Endothelial cell of umbilical vein (primary cell): ENCODE results near the gene ZNF43. TPM values are rescaled to one million over a fixed set of nuclear protein-coding genes. Genes with fewer than 3 reads are reported as not detected.
"Not testable (repeated sequence)": the region's sequence is repeated elsewhere in the genome, so short reads cannot be mapped to it uniquely, and the experiment has no call there.

Experiments
- BruUV-seq: library from RNA; stranded (reverse); fragments of 400-500 nt; replicated peaks from 2 replicates; lab custom pipeline; 2021; lab: Mats Ljungman, UMichigan
- CTCF ChIA-PET: fragments of 300-600, 350-600 bp; sonication (Branson Sonifier 250); formaldehyde crosslinking; loops from one replicate; lab custom pipeline; 2021; ENCODE audit warnings: antibody characterized with exemption, inconsistent platforms; lab: Charles Lee
- POLR2A ChIA-PET: fragments of 300-600, 350-600 bp; sonication (Branson Sonifier 250); formaldehyde crosslinking; loops from one replicate; lab custom pipeline; 2021; ENCODE audit warnings: antibody characterized with exemption, inconsistent platforms; lab: Charles Lee
- DNase-seq: peaks from one replicate; pipeline ENCODE4 v3.0.0-alpha.2; 2011; ENCODE audit warnings: low read depth, low spot score
- FAIRE-seq: peaks from 2 replicates; lab custom pipeline; 2011; peaks lifted over from hg19 to GRCh38; lab: Jason Lieb, UNC
- H2AFZ ChIP-seq: 2 replicates; pipeline ENCODE4 v1.6.0; 2012; ENCODE audit warnings: low read depth, low read length, control low read depth, inconsistent platforms
- H3K27ac ChIP-seq: 2 replicates; pipeline ENCODE4 v1.5.1; 2011; ENCODE audit warnings: low read depth, mild to moderate bottlenecking, control low read depth, low read length, moderate library complexity; ENCODE audit not compliant: insufficient read depth
- H3K27me3 ChIP-seq, 2 experiments: 2 replicates each; pipeline versions ENCODE4 v1.6.0 to v1.6.1; 2011; ENCODE audit warnings: low read length in 2 of 2, mixed read lengths in 1 of 2; ENCODE audit not compliant: control insufficient read depth in 2 of 2, insufficient read depth in 2 of 2
- H3K36me3 ChIP-seq, 2 experiments: 2 replicates in 1 of 2; 3 replicates in 1 of 2; pipeline ENCODE4 v1.5.1; 2011; ENCODE audit warnings: low read length in 2 of 2, mild to moderate bottlenecking in 1 of 2, moderate library complexity in 1 of 2; ENCODE audit not compliant: control insufficient read depth in 2 of 2, insufficient read depth in 2 of 2; ENCODE audit errors: extremely low read depth in 1 of 2
- H3K4me1 ChIP-seq: 3 replicates; pipeline ENCODE4 v1.5.1; 2011; ENCODE audit warnings: mild to moderate bottlenecking, low read length; ENCODE audit not compliant: control insufficient read depth, insufficient read depth; ENCODE audit errors: extremely low read depth
- H3K4me2 ChIP-seq: 2 replicates; pipeline ENCODE4 v1.6.1; 2011; ENCODE audit warnings: low read length, control low read depth, mixed read lengths; ENCODE audit not compliant: insufficient read depth
- H3K4me3 ChIP-seq, 3 experiments: fragments of 200-600 bp in 1 of 3; sonication (generic), shearing (Covaris generic) in 1 of 3; replicated peaks in 1 of 3; 2 replicates each; pipeline ENCODE4 v1.5.1; 2011 to 2016; ENCODE audit warnings: control low read depth in 3 of 3, low read length in 3 of 3, mild to moderate bottlenecking in 2 of 3, inconsistent platforms in 1 of 3, low read depth in 1 of 3, moderate library complexity in 1 of 3; ENCODE audit not compliant: insufficient read depth in 1 of 3
- H3K79me2 ChIP-seq: 2 replicates; pipeline ENCODE4 v1.6.0; 2012; ENCODE audit warnings: low read length, inconsistent platforms; ENCODE audit not compliant: control insufficient read depth, insufficient read depth
- H3K9ac ChIP-seq: replicated peaks from 2 replicates; pipeline ENCODE3; 2011; ENCODE audit warnings: low read length, control low read depth; ENCODE audit not compliant: insufficient read depth; ENCODE audit errors: extremely low read depth
- H3K9me1 ChIP-seq: replicated peaks from 3 replicates; pipeline ENCODE4 v1.6.0; 2011; ENCODE audit warnings: mild to moderate bottlenecking, low read length; ENCODE audit not compliant: control insufficient read depth, insufficient read depth; ENCODE audit errors: extremely low read depth
- H3K9me3 ChIP-seq: replicated peaks from 2 replicates; pipeline ENCODE4 v1.5.1; 2012; ENCODE audit warnings: low read length, inconsistent platforms; ENCODE audit not compliant: control insufficient read depth, insufficient read depth
- H4K20me1 ChIP-seq: replicated peaks from 2 replicates; pipeline ENCODE3; 2011; ENCODE audit warnings: mild to moderate bottlenecking, low read length; ENCODE audit not compliant: control insufficient read depth, insufficient read depth; ENCODE audit errors: extremely low read depth
- CTCF ChIP-seq, 2 donors: IDR thresholded peaks; 1 replicate in 1 of 2; 2 replicates in 1 of 2; pipeline ENCODE4 v1.5.1; 2011; ENCODE audit warnings: low read length in 2 of 2, mild to moderate bottlenecking in 2 of 2, moderate library complexity in 2 of 2, control low read depth in 1 of 2, inconsistent platforms in 1 of 2, low read depth in 1 of 2; ENCODE audit not compliant: insufficient read depth in 1 of 2; ENCODE audit errors: extremely low read depth in 1 of 2
- EZH2 ChIP-seq: IDR thresholded peaks from 2 replicates; pipeline ENCODE4 v1.6.1; 2012; ENCODE audit warnings: borderline replicate concordance, low read depth, mild to moderate bottlenecking, moderate library complexity, low read length, inconsistent platforms; ENCODE audit not compliant: severe bottlenecking
- FOS ChIP-seq: IDR thresholded peaks from 2 replicates; pipeline ENCODE4 v1.6.1; 2011; ENCODE audit warnings: mild to moderate bottlenecking, low read length, moderate library complexity, borderline replicate concordance; ENCODE audit not compliant: insufficient read depth
- GATA2 ChIP-seq: IDR thresholded peaks from 2 replicates; pipeline ENCODE4 v1.7.0; 2011; ENCODE audit warnings: low read depth, mild to moderate bottlenecking, moderate library complexity, mixed read lengths, low read length; ENCODE audit not compliant: insufficient read length, insufficient read depth
- JUN ChIP-seq: IDR thresholded peaks from 2 replicates; pipeline ENCODE4 v1.6.1; 2011; ENCODE audit warnings: borderline replicate concordance, low read depth; ENCODE audit not compliant: insufficient read length, insufficient read depth
- MAX ChIP-seq: IDR thresholded peaks from 2 replicates; pipeline ENCODE4 v1.6.1; 2011; ENCODE audit not compliant: insufficient read depth, insufficient read length
- MYC ChIP-seq: IDR thresholded peaks from one replicate; pipeline ENCODE4 v1.6.1; 2011; ENCODE audit warnings: mild to moderate bottlenecking, low read depth, low read length
- POLR2A ChIP-seq: IDR thresholded peaks from 2 replicates; pipeline ENCODE4 v1.6.1; 2012; ENCODE audit warnings: low read depth, mild to moderate bottlenecking, control low read depth, low read length
- POLR2AphosphoS5 ChIP-seq: IDR thresholded peaks from 2 replicates; pipeline ENCODE4 v1.6.1; 2012; ENCODE audit warnings: low read depth, mild to moderate bottlenecking, control low read depth, low read length, moderate library complexity; ENCODE audit not compliant: insufficient read depth
- dilution Hi-C: fragments of 300-500 bp; cut with MboI; formaldehyde crosslinking; loops from one replicate; pipeline ENCODE4 v1.15.0; 2019; ENCODE audit warnings: low sequenced_read_pairs; ENCODE audit not compliant: extremely low pct_ligation_motif_present
- intact Hi-C: fragments of 100-400 bp; cut with micrococcal nuclease; formaldehyde crosslinking; loops from one replicate; pipeline ENCODE4 v1.10.0; 2022
- polyA plus RNA-seq, 4 experiments: library from polyadenylated mRNA; depleted of rRNA in 3 of 4; stranded (reverse) in 3 of 4; unstranded in 1 of 4; fragments of >200 nt; gene quantifications; 2 replicates each; pipeline versions ENCODE4 v1.2.1 to v1.2.3, GENCODE V29; 2011 to 2012; ENCODE audit warnings: missing spikeins in 1 of 4
- total RNA-seq: library from RNA; stranded (reverse); gene quantifications from 2 replicates; pipeline ENCODE4 v1.2.3, GENCODE V29; 2021

ZNF43 gene
- total and polyA plus RNA-seq, 2 donors (not counting 3 experiments of a cell fraction or from before 2014, with no cell fraction given), result 6.4 to 21.1 TPM

DNA sequence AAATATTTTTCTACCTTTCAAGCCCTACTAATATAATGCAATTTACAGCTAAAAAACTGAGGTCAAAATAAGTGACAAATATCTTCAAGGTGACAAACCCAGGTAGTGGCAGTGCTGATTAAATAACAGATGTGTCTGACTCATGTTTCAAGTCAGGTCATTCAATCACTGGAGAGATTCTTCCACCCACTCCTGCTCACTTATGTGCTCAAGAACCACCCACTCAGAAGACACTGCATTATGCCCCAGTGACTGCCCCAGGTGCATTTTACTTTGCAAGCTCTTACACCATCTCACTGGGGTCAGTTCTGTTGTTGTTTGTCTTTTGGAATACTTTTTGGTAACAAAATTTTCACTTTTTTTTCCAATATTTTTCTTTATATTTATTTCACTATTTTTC, 70.8 kb downstream of the ZNF43 start:
- H3K79me2 ChIP-seq, result peaks cover 16% of the 10 kb centered on the region
- BruUV-seq, result no TSS peak
- no peaks in the 10 kb centered on the region for H3K9me3 ChIP-seq
- H3K4me2 ChIP-seq, result no peak overlapping the region
- no peaks in the 10 kb centered on the region for H4K20me1 ChIP-seq
- FAIRE-seq, result no peak
- H3K27ac ChIP-seq, result no peak overlapping the region
- no peak overlapping the region for H3K4me3 ChIP-seq
- H3K9me1 ChIP-seq, result no peaks in the 10 kb centered on the region
- no peak overlapping the region for H2AFZ ChIP-seq
- no peak for TF ChIP-seq JUN
- no peak for TF ChIP-seq FOS
- TF ChIP-seq POLR2AphosphoS5, result no peak
- TF ChIP-seq MYC, result no peak
- TF ChIP-seq MAX, result no peak
- no peak for TF ChIP-seq POLR2A
- TF ChIP-seq EZH2, result no peak
- no peak for TF ChIP-seq CTCF (IDR thresholded peaks at IDR 0.05; ENCODE audit: extremely low read depth in 1 of 2, insufficient read depth in 1 of 2, low read depth in 1 of 2, low read length in 2 of 2)
- TF ChIP-seq GATA2, result no peak
- peaks cover 2% of the 10 kb centered on the region for H3K4me1 ChIP-seq
- dilution Hi-C loops, result no loop called here
- H3K9ac ChIP-seq, result no peak overlapping the region
- no peaks in the 10 kb centered on the region for H3K36me3 ChIP-seq
- no peaks in the 10 kb centered on the region for H3K27me3 ChIP-seq
- POLR2A ChIA-PET, result no interaction called here
- intact Hi-C loops, result loop anchor here (5.0 kb wide), 3 partner anchors 87 to 623 kb away; partner anchors contain the start of genes ZNF429 and ZNF431
- CTCF ChIA-PET, result no interaction called here
- DNase-seq, result no peak

DNA sequence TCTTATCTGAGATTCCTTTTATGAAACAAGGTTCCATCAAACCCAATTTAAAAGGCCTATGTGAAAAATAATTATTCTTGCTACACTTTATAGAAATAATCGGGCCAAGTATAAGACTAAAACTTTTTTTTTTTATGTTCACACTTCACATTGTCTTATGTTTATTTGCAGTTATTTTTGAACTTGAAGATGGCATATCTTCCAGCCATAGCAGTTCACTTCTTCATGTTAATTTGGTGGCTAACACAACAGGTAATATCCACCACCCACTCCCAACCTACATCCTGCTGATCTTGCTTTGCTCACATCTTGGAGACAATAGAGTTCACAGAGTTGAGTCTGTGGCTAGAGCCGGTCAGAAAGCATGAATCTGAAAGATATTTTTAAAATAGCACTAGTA, 74.4 kb downstream of the ZNF43 start:
- H3K9ac ChIP-seq, H4K20me1 ChIP-seq, H2AFZ ChIP-seq, DNase-seq, H3K4me1 ChIP-seq, H3K36me3 ChIP-seq, H3K4me2 ChIP-seq, H3K9me1 ChIP-seq, H3K27ac ChIP-seq, H3K9me3 ChIP-seq, CTCF ChIA-PET, H3K27me3 ChIP-seq, dilution Hi-C loops, intact Hi-C loops, FAIRE-seq, H3K4me3 ChIP-seq, BruUV-seq: not testable (repeated sequence)
- POLR2A ChIA-PET, result interaction anchor here (0.6 kb wide), 1 partner anchor 1037 kb away, joined by 3 read pairs; no protein-coding TSS in a partner anchor
- peaks cover 12% of the 10 kb centered on the region for H3K79me2 ChIP-seq
